HG02642 (cell line): ENCODE data around the gene TRPM8.

Experiments used
- ATAC-seq: cut with Tn5 transposase; IDR thresholded peaks from one replicate; pipeline ENCODE4 v1.9.1; 2021; ENCODE audit warnings: mild to moderate bottlenecking; ENCODE audit not compliant: unreplicated experiment, poor library complexity

The TRPM8 gene

DNA sequence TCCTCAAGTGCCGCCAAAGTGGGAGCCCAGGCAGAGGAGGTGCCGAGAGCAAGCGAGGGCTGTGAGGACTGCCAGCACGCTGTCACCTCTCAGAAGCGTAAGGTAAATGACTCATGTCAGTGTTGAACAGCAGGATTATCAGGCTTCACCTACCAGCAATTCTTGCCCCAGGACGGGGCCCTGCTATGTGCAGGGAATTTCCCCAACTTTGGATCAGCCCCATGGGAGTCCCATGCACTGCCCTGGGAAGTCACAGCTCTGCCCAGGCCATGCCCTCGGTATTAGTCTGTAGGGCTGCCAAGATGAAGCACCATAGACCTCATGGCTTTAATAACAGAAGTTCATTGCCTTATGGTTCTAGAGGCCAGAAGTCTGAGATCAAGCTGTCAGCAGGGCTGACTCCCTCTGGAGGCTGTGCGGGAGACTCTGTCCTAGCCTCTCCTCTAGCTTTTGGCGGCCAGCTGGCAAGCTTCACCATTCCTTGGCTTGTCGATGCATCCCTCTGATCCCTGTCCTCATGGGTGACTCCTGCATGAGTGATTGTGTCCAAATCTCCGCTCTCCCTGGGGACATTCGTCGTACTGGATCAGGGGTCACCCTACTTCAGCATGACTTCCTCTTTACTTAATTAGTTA, 55.9 kb downstream of the TRPM8 start:
- no peak for ATAC-seq

DNA sequence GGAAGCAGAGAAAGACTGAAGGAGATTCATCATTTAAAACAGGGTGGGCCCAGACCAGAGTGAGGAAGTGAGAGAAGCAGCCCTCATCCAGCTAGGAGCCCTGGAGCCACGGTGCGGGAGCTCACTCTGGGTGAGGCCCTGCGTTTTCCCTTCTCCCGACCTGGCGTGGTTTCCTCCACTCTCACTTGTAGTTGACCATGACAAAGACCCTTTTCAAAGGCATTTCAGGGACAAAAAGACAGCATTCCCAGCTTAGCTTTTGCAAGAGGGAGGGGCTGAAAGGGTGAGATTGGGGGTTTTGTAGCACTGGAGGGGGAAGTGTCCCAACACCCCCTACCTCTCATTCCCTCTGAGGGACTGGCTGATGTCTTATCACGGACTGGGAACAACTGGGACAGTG, 56.6 kb downstream of the TRPM8 start:
- ATAC-seq = no peak

DNA sequence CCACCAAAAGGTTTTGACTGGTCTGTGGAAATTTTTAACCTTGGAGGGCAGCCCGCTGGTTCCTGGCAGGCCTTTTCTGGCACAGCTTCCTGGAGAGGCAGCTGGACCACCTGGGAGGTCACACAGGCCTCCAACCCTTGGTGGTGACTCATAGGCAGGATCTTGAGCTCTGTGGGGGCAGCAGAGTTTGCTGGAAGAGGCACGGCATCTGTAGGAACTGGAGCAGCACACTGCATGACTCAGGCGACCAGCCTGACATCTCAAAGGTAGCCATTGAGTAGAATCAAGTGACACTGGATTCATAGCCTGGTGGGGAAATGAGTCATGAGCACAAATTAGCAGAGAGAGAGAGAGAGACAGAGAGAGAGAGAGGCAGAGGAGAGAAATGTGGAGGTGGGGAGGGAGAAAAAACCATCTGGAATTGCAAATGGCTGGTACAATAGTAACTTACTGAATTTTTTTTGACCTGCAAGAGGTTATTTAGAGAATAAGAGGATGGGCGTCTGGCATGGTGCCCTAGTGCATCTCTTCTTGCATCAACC, 57.4 kb downstream of the TRPM8 start:
- no peak for ATAC-seq

DNA sequence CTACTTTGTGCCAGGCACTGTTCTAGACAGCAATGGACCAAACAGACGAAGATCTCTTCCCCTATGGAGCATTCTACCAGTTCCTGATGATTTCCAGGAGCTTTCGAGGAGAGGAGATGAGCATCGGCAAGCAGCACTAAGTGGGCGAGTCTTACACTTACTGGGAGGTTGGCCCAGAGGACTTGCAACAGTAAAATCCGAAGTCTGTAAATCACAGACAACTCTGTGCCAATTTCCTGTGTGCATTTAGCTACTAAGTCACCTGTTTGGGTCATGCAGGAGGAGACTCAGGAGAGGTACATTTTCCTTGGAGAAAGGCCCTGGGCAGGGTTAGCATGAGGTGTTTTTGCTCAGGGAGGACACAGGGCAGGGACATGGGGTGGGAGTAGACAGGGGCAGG, 58.9 kb downstream of the TRPM8 start:
- no peak for ATAC-seq

DNA sequence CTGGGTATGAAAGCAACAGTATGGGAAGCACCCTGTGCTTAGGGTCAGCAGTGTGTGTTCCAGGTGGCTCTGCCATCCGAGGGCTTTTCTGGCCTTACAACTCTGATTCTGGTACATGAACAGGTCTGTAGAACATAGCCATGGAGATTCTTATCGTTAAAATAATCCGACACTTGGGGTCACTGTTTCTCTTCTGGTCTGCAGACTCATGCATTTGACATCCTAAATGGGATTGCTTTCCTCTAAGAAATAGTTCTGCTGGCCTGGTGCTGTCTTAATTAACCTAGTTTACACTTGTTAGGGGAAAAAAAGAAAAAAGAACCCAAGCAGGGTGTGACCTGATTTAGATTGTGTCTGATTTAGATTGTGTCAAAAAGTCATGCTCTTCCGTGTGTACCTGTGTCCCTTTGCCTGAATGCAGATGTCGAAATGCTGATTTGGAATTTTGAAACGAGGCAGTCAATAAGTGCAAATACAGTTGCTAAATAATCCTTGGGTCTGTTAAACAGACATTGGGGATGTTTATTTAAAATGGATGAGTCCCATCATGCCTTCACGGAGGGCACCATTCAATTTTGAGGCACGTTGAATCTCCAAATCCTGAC, 59.6 kb downstream of the TRPM8 start:
- ATAC-seq = no peak

DNA sequence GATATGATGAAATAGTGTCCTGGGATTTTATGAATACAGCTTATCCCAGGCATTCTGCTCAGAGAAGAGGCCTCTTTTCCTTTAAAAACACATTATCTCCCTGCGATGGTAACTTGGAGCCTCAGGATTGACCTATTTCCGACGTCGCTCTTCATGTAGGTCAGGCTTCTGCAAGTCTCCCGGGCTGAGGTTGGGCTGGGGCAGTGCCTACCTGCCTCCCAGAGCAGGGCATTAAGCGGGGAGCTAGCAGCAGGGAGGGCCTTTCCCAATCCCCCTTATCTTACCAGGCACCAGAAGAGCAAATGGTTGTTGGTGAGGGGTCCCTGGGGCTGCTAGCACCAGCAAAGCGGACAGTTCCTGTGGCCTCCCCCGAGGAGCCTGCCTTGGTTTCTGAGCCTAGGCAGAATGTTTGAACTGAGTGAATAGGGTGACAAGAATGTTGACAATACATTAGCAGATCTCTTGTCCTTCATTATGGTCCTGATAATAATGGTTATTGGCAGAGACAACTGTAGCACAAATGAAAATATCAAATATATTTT, 60.2 kb downstream of the TRPM8 start:
- ATAC-seq = no peak

DNA sequence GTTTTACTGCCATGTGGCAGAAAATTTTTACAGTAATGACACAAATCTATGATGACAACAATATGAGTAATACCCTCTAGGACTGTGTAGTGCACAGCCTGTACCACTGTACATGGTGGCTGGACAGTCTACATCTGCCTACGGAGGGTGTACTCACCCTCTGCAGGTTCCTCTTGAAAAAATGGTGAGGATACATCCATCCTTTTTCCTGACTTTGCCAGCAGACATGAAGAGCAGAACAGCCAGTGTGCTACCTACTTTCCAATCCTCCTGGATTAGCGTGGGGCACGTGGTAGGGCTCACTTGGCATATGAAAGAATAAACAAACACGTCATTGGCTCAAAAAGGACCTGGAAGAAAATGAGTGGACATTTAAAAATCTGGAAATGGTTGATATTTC, 62.6 kb downstream of the TRPM8 start:
- ATAC-seq = no peak

DNA sequence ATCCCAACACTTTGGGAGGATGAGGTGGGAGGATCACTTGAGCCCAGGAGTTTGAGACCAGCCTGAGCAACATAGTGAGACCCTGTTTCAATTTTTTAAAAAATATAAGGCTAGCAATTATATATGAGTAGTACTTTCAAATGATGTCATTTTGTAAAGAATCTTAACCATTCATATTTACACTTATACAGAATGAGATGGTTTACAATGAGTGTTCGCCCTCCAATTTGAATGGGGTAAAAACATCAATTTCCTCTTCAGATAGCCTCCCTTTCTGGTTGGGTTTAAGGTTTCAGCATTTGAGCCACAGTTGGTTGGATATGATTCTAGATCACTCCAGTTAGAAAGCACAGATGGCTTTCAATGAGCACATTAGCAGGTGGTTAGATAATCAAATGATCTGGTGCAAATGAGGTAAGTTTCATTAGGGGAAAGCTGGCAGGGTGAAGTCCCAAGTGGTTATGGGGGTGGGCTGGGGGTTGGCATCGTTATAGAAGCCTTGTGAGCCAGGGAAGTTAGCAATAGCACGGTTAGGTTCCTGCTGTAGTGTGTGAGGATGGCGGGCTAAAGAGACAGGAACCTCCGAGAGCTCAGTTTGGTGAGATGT, 63.9 kb downstream of the TRPM8 start:
- ATAC-seq = no peak

DNA sequence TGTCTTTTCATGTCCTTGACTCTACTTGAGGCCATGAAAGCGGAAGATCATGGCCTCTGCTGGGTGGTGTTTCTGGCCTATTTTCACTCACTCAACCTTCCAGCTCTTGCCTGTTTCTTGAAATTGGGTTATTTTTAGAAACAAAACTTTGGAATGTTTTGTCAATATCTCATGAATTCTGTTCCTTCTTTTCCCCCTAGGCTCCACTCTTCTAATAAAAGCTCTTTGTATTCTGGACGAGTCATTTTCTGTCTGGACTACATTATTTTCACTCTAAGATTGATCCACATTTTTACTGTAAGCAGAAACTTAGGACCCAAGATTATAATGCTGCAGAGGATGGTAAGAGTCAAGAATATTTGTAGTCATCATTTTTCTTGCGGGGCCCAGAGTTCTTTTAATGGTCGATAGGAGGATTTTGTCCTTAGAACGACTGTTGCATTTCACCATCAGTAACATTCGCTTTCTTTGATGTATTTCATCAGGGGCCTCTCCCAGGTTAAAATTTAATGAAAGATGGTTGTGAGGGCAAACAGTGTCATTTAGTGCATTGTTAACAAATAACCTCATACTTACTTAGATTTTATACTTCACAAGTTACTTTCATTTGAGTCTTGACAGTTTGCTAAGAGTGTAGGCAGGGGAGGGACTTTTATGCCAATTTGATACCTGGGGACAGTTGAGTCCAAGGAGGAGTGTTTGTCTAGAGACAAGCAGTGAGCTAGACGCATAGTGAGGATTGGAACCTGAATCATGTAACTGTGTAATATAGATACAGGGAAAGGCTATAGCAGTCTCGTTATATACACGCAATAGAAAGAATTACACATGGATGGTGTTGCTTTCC, 64.6 kb downstream of the TRPM8 start:
- no peak for ATAC-seq

DNA sequence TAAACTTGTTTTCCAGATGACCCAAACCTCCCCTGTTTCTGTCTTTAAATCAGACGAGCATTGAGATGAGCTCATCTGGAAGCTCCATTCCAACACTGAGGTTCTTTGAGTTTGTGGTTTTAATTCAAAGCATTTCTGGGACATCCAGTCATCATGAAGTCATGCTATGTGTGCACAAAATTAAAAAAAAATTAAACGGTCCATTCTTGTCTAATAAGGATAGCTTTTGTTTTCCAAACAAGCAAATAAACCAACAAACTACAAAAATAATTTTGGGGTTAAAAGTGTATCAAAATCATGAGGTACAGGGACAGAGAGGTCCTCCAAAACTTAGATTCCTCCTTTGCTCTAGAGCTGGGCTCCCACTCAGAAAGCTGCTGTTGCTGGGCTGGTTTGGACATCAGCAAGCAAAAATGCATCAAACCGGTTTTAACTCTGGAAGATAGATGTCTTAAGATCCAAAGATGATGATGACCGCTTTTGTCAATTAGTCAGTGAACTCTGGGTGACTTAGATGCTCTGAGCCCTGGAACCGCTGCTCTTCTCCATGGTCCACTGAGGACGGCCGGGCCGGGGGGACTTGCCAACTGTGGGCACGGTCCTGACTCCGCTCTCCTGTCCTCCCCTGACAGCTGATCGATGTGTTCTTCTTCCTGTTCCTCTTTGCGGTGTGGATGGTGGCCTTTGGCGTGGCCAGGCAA, 65.4 kb downstream of the TRPM8 start:
- ATAC-seq = no peak

DNA sequence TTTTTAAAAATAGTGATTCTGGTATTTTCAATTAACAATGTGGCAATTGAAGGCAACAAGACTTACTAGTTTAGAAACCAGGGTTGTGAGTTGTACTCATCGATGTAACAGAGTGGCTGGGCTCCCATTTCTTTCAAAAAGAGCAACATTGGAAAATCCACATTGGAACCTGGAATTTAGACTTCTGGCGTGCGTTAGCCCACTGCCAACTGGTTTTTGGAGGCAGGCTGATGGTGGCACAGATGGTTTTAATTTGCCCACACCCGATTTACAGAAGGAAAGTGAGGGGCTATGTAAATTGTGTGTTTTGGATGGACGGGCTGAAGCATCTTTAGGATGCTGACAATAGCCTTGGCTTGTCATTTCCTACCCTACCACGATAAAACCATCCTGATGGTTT, 66.3 kb downstream of the TRPM8 start:
- ATAC-seq = no peak

DNA sequence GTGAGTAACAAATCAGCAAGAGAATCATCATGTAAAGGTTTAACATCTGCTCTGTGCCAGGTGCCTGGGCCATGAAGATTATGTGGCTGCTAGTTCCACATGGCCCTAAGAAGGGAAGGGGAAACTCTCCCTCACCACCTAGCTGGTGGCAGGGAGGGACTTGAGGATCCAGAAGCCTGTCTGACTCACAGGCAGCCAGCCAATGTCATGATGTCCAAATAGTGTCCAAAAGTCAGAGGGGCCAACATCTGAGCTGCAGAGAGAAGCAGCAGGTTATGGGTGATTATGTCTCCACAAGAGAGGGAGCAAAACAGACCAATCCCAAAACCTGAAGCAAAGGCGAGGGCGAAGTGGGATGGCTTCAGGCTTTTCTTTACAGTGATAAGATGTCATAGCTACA, 71.4 kb downstream of the TRPM8 start:
- no peak for ATAC-seq

DNA sequence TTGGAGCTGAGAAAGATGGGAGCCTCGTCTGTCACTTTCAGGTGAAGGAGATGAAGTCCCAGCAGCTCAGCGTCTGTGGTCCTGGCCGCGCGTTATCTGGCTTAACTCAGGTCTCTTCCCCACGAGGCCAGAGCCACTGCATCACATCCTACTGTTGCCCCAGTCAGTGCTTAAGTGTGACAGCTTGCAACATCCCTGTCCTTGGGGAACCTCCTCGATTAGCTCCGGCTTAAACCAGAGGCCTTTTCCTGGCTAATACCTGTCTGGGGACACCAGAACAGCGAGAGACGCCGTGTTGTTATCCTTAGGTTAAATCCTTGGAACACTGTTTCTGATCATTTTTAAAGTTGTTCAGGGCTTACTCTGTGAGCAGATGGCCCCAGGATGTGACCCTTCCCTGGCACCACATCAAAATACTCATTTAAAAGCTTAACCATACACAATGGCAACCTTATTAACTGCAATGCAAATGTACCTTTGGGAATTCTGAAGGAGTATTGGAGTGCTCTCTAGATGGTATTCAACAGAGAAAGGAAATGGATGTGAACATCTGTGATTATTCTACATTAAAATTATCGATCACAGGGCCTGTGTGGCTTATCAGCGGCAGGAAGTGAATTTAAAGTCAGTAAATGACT, 72.2 kb downstream of the TRPM8 start:
- ATAC-seq = no peak

DNA sequence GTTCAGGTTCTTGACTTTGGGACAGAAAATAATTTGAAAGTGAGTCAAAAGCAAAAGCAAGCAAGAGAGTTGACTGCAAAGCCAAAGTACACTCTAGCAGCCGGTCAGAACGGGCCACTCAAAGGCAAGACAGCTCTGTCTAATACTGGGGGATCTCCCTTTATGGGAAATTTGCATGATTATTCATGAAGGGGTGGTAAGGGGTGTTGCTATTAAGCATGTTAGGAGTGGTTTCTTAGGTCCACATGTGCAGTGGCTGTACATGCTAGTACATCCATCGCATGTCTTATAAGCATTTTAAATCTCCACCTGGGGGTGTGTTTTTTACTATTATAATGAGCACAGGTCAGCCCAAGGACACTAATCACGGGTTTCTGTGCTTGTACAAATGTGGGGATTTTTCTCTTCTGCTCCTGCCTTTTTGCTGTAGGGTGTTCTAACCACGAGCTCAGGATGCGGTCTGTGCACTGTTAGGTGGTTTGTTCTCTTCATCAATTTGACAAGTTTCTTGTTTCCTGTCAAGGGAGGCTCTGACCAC, 73.2 kb downstream of the TRPM8 start:
- no peak for ATAC-seq

DNA sequence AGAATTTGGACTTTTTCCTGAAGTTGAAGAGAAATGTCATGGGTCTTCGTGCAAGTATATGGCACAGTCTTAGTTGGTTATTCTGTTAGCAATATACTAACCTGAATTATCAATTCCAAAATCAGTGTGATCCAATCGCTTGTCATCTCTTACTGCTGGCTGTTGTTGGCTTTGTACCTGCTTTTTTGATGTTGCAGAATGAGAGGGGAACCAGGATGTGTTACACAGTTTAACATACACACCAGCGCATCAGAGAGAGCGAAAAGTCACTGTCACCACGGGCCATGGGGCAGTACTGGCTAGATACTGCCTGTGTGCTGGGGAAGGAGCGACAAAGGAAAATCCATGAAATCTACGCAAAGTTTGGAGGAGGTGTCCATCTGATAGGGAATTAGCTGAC, 74.0 kb downstream of the TRPM8 start:
- ATAC-seq = no peak

DNA sequence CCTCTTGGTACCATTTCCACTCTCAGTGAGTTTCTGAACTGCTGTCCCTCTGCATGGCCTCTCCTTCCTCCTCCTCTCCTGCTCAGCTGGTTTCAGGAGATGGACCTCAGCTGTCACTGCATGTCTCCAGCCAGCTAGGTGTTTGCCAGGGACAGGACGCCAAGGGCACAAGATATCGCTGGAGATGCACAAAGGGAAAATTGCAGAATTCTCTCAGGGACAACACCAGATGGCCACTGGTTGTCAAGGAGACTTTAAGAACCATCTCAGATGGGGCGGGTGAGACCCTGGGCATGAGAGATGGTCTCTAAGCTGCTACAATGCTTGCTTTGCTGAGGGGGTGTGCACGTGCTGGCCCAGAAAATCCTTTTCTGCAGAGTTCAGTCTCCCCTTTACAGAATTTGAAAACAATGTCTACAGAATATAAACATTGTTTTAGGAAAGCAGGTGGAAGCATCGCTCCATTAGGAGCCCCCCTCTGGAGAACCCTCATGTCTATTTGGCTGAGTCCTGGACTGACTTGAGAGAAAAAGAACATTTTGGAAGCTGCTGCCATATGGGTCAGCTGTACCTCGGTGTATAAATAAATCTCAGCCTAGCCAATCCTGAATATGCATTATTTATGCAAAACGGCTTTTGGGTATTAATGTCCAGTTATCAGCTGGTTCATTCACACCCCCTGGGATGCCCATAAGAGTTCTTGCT, 75.5 kb downstream of the TRPM8 start:
- ATAC-seq = no peak

DNA sequence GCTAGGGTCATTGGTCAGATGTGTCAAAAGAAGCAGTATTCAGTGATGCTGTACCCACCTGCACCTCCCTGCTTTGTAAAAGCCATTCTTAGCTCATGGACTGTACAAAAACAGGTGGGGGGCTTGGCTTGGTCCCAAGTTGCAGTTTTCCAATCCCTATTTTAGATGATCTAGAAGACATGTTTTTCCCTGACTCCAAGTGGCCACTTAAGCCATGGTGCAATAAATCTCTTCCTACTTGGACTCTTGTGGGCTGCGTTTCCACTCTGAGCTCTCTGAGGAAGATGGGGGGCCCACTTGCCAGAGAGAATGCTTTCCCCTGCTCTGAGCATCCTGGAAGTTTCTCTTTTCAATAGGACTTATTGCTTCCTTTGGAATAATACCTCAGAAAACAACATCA, 76.3 kb downstream of the TRPM8 start:
- no peak for ATAC-seq

DNA sequence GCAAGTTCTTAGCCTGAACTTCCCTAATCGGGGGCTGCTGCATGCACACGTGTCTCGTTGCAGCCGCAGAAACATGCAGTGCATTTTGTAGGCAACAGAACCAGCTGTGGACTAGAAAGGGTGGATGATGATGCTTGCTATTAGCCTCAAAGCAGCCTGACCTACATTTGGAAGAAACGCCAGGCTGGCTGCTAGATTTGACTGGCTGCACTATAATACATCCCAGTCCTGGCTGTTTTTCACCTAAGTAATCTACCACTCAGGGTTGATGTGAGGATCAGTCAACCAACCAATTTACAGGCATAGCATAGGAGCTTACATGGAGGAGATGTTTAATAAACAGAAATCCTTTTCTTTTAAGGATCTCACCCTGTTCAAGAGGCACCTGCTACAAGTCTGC, 77.0 kb downstream of the TRPM8 start:
- ATAC-seq = no peak

DNA sequence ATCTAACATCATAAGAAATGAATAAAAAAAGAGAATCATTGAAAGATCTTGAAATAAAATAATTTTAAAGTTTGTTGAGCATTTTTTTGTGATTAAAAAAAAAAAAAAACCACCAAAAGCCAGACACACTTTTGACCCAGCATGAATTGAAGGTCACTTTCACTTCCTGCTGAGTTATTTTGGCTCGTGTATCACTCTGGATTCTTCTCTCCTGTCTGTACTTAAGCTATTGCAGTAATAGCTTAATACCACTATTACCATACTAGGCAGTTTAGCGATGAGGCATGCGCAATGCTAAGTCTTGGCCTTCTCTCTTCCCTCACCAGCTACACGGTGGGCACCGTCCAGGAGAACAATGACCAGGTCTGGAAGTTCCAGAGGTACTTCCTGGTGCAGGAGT, 78.8 kb downstream of the TRPM8 start:
- no peak for ATAC-seq
